HepG2 (cell line): ENCODE results near the gene PPP6R2. TPM values are rescaled to one million over a fixed set of nuclear protein-coding genes. Genes with fewer than 3 reads are reported as not detected.

Experiments
- ATAC-seq: fragments of 200-7000 bp; cut with Tn5 transposase; 3 replicates; pipeline ENCODE4 v1.9.1; 2020; ENCODE audit warnings: mild to moderate bottlenecking, moderate library complexity
- BruUV-seq: library from RNA; stranded (reverse); fragments of 400-500 nt; replicated peaks from 2 replicates; lab custom pipeline; 2021; lab: Mats Ljungman, UMichigan
- CTCF ChIA-PET: fragments of 300-600 bp; formaldehyde crosslinking; extraction: SDS; loops from one replicate; lab custom pipeline; 2021; ENCODE audit warnings: low total read pairs, inconsistent platforms, low intra/inter-chr PET ratio; lab: Yijun Ruan, JAX
- POLR2A ChIA-PET: fragments of 350-600 bp; sonication (Branson Sonifier 250); formaldehyde crosslinking; loops from one replicate; lab custom pipeline; 2020; ENCODE audit warnings: antibody characterized with exemption, inconsistent platforms; lab: Yijun Ruan, JAX
- DNase-seq: peaks from one replicate; pipeline ENCODE4 v3.0.0-alpha.2; 2015; ENCODE audit warnings: low spot score
- FAIRE-seq: peaks from 3 replicates; lab custom pipeline; 2011; peaks lifted over from hg19 to GRCh38; lab: Jason Lieb, UNC
- H2AFZ ChIP-seq: one replicate; pipeline ENCODE4 v1.6.1; 2011; ENCODE audit warnings: low read length, inconsistent platforms
- H3K27ac ChIP-seq: fragments of 300-600 bp; 3 replicates; pipeline ENCODE4 v1.8.0; 2011; ENCODE audit warnings: mixed run types, mild to moderate bottlenecking, mixed read lengths, low read length, inconsistent platforms; ENCODE audit not compliant: insufficient read depth; ENCODE audit errors: extremely low read length
- H3K27me3 ChIP-seq, 2 experiments: fragments of 200-600 bp in 1 of 2; 2 replicates in 1 of 2; 3 replicates in 1 of 2; pipeline versions ENCODE4 v1.6.0 to v1.8.0; 2011; ENCODE audit warnings: low read length in 2 of 2, mild to moderate bottlenecking in 2 of 2, moderate library complexity in 2 of 2, inconsistent platforms in 1 of 2; ENCODE audit not compliant: insufficient read depth in 2 of 2, control insufficient read depth in 1 of 2
- H3K36me3 ChIP-seq, 2 experiments: fragments of 200-600 bp in 1 of 2; replicated peaks in 1 of 2; 2 replicates in 1 of 2; 3 replicates in 1 of 2; pipeline versions ENCODE4 v1.5.1 to v1.8.0; 2011; ENCODE audit warnings: low read length in 2 of 2, inconsistent platforms in 1 of 2; ENCODE audit not compliant: insufficient read depth in 2 of 2, control insufficient read depth in 1 of 2
- H3K4me1 ChIP-seq: 2 replicates; pipeline ENCODE4 v1.5.1; 2012; ENCODE audit warnings: low read length, inconsistent platforms; ENCODE audit not compliant: insufficient read depth
- H3K4me2 ChIP-seq: 2 replicates; pipeline ENCODE4 v1.6.0; 2011; ENCODE audit warnings: low read depth, low read length, inconsistent platforms
- H3K4me3 ChIP-seq, 3 experiments: fragments of 200-600 bp in 1 of 3; sonication (generic), shearing (Covaris generic) in 1 of 3; replicated peaks in 1 of 3; 2 replicates each; pipeline ENCODE4 v1.5.1; 2011 to 2016; ENCODE audit warnings: low read length in 3 of 3, inconsistent platforms in 2 of 3, low read depth in 2 of 3, mild to moderate bottlenecking in 2 of 3, control low read depth in 1 of 3, mixed read lengths in 1 of 3; ENCODE audit not compliant: insufficient read depth in 1 of 3
- H3K79me2 ChIP-seq: one replicate; pipeline ENCODE4 v1.6.1; 2011; ENCODE audit warnings: low read length, inconsistent platforms; ENCODE audit not compliant: insufficient read depth
- H3K9ac ChIP-seq: 2 replicates; pipeline ENCODE4 v1.6.0; 2011; ENCODE audit warnings: mild to moderate bottlenecking, low read depth, low read length, inconsistent platforms; ENCODE audit not compliant: insufficient read depth
- H3K9me3 ChIP-seq: 2 replicates; pipeline ENCODE4 v1.5.1; 2012; ENCODE audit warnings: mild to moderate bottlenecking, low read length
- H4K20me1 ChIP-seq: 2 replicates; pipeline ENCODE4 v1.6.0; 2011; ENCODE audit warnings: inconsistent platforms, mild to moderate bottlenecking, low read length, moderate library complexity; ENCODE audit not compliant: insufficient read depth
- AGO2 ChIP-seq: fragments of 200-400 bp; formaldehyde crosslinking; optimal IDR thresholded peaks from 2 replicates; pipeline ENCODE3; 2017; ENCODE audit warnings: mild to moderate bottlenecking, low read depth, low read length, moderate library complexity
- MTA1 ChIP-seq: sonication (generic); formaldehyde crosslinking; IDR thresholded peaks from 2 replicates; pipeline ENCODE4 v1.4.0; 2020; ENCODE audit warnings: missing genetic modification reagents, mild to moderate bottlenecking, borderline replicate concordance
- MZF1 ChIP-seq: sonication (generic); formaldehyde crosslinking; IDR thresholded peaks from 2 replicates; pipeline ENCODE4 v1.8.1; 2023; ENCODE audit warnings: mild to moderate bottlenecking, missing genetic modification reagents, borderline replicate concordance
- RBM22 ChIP-seq: fragments of 200-400 bp; formaldehyde crosslinking; optimal IDR thresholded peaks from 2 replicates; pipeline ENCODE3; 2017; ENCODE audit warnings: mild to moderate bottlenecking, low read length, moderate library complexity
- ZBTB38 ChIP-seq: sonication (generic); formaldehyde crosslinking; IDR thresholded peaks from 2 replicates; pipeline ENCODE4 v1.5.1; 2020; ENCODE audit warnings: mild to moderate bottlenecking, missing genetic modification reagents
- ZNF687 ChIP-seq: sonication (generic); formaldehyde crosslinking; IDR thresholded peaks from 2 replicates; pipeline ENCODE4 v1.5.1; 2020; ENCODE audit warnings: mild to moderate bottlenecking, missing genetic modification reagents, moderate library complexity
- WGBS: methylation state at CpG from one replicate; pipeline ENCODE4 v1.1.6; 2017; ENCODE audit warnings: low lambda C conversion rate; 5-methylcytosine and 5-hydroxymethylcytosine counted together
- in situ Hi-C: cut with HindIII; loops from 2 replicates; pipeline ENCODE4 v1.10.0; 2017; ENCODE audit warnings: low pct_unique_long_range_greater_than_20kb; ENCODE audit not compliant: extremely low pct_ligation_motif_present
- intact Hi-C: fragments of 100-400 bp; cut with micrococcal nuclease; formaldehyde crosslinking; loops from one replicate; pipeline ENCODE4 v1.10.0; 2022; ENCODE audit not compliant: unreplicated experiment
- polyA plus RNA-seq, 8 experiments: library from polyadenylated mRNA; depleted of rRNA in 3 of 8; stranded (reverse) in 7 of 8; unstranded in 1 of 8; fragments of >200 nt; fragmentation: Illumina TruSeq in 4 of 8; extraction: Trizol in 4 of 8; gene quantifications; 2 replicates each; pipeline versions ENCODE4 v1.2.1 to v1.2.3, GENCODE V29; 2011 to 2016; ENCODE audit warnings: low read depth in 4 of 8, missing spikeins in 1 of 8, mixed read lengths in 1 of 8; ENCODE audit not compliant: insufficient read depth in 1 of 8
- total RNA-seq, 5 experiments: library from RNA; depleted of rRNA; stranded (reverse); fragments of >200 nt; fragmentation: Illumina TruSeq; extraction: Trizol; gene quantifications; 2 replicates each; pipeline ENCODE4 v1.2.3, GENCODE V29; 2016; ENCODE audit warnings: low read depth in 1 of 5

The PPP6R2 gene
- total and polyA plus RNA-seq, 2 of the 13 experiments (the other 11 are each of a cell fraction or from before 2014, with no cell fraction given) = 55.0 to 102 TPM

- TF ChIP-seq MZF1 (CRISPR knock-in tag) (no peak), ZNF687 (CRISPR knock-in tag) (no peak)
Observed at GRCh38 chr22:50416996-50417395, 73.9 kb downstream of the PPP6R2 start (continued).

- H3K27ac ChIP-seq = no peak overlapping the region
- no peak overlapping the region for H2AFZ ChIP-seq
- H3K9ac ChIP-seq = no peak overlapping the region
- FAIRE-seq (no peak), DNase-seq (no peak), ATAC-seq (no peak)
- H3K36me3 ChIP-seq = peaks cover 60 to 82% of the 10 kb centered on the region in 2 experiments
- CTCF ChIA-PET = no interaction called here
- H3K79me2 ChIP-seq = no peaks in the 10 kb centered on the region
- POLR2A ChIA-PET = no interaction called here
- H3K27me3 ChIP-seq = no peaks in the 10 kb centered on the region
- no peaks in the 10 kb centered on the region for H3K9me3 ChIP-seq
- no peaks in the 10 kb centered on the region for H4K20me1 ChIP-seq
- no peak overlapping the region for H3K4me2 ChIP-seq
- peak; percentile 23 for TF ChIP-seq RBM22
- TF ChIP-seq ZBTB38 (CRISPR knock-in tag) = 0 out of 2 replicates have a peak, but pooled peaks have one; percentile 34
- TF ChIP-seq MTA1 (CRISPR knock-in tag) = no peak
- TF ChIP-seq AGO2 = peak; percentile 44
- H3K4me3 ChIP-seq = no peak overlapping the region
- BruUV-seq = no TSS peak
- intact Hi-C loops = no loop called here
- WGBS = 96% methylated on average over 10 of the region's 13 CpGs
- no peaks in the 10 kb centered on the region for H3K4me1 ChIP-seq
- in situ Hi-C loops = no loop called here
Observed at GRCh38 chr22:50417411-50418210, 74.5 kb downstream of the PPP6R2 start.
